ENCODE measurements around the gene PCMT1.

PCMT1 gene

DNA sequence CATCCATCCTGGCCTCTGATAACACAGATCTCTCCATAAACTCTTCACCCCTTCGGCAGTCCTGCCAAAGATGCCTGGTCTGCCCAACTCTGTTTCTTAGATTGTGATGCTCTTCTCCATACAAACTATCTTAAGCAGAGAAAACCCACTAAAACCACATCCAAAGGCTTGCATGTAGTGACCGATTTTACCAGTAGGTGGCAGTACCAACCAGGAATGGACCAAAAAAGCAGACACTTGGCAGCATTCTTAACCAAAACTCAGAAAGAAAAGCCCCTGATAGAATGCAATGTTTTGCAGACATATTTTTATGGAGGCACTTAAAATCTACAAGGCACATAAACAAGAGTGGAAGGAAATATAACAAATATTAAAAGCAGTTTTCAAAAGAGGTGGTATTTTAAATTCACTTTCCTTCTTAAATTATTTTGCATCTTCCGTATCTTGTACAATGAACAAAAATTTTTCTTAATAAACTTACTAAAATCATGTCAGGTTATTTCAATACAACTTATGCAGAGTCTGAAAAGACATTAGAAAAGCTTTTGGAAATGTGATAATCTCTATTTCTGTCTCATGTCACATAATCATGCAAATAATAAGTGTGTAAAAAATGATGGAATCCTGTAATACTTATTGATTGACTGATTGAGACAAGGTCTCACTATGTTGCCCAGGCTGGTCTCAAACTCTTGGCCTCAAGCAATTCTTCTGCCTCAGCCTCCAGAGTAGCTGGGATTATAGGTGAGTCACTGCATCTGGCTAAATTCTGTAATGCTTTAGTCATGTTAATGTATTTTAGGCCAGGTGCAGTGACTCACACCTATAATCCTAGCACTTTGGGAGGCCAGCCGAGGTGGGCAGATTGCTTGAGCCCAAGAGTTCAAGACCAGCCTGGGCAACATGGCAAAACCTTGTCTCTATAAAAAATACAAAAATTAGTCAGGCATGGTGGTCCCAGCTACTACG, 85.3 kb downstream of the PCMT1 start:
- peak; percentile 93 for TF ChIP-seq CTCF (IDR thresholded peaks at IDR 0.05; ENCODE audit: insufficient read depth, low read length)
- TF ChIP-seq GABPA (IDR thresholded peaks at IDR 0.05; ENCODE audit: low read depth) = no peak
- no peak overlapping the region for H3K27ac ChIP-seq (replicated peaks)
- peak in 1 of 2 experiments; percentile 51 for DNase-seq (ENCODE audit: low read depth in 1 of 2, low spot score in 1 of 2)
- H3K4me3 ChIP-seq (replicated peaks; ENCODE audit: insufficient read depth, low read length) = no peak overlapping the region
- no peaks in the 10 kb centered on the region for H3K27me3 ChIP-seq (ENCODE audit: insufficient read depth, poor library complexity, severe bottlenecking)

- TF ChIP-seq CTCF (IDR thresholded peaks at IDR 0.05; ENCODE audit: insufficient read depth, low read length) (peak; percentile 52), POLR2AphosphoS5 (IDR thresholded peaks at IDR 0.05; ENCODE audit: low read depth) (no peak)
- Histone ChIP-seq H3K27ac (replicated peaks) (no peak overlapping the region), H3K4me3 (replicated peaks; ENCODE audit: insufficient read depth, low read length) (no peak overlapping the region), H3K27me3 (ENCODE audit: insufficient read depth, poor library complexity, severe bottlenecking) (no peaks in the 10 kb centered on the region)
- DNase-seq (ENCODE audit: low read depth in 1 of 2, low spot score in 1 of 2) = peak in 1 of 2 experiments; percentile 54
These were observed 91.0 kb downstream of the PCMT1 start for GRCh38 chr6:149840345-149841075.

DNA sequence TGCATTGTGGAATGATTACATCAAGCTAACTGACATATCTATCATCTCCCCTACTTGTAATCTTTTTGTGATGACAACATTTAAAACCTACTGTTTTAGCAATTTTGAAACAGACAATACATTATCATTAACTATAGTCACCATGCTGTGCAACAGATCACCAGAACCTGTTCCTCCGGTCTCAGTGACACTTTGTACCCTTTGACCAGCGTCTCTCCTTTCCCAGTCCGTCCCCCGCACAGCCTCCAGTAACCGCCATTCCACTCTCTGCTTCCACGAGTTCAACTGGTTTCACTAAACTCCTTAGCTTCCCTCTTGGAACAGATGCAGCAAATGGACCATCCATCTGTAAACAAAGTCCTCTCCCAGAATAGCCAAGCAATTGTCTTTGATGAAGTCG, 92.8 kb downstream of the PCMT1 start:
- no peak for TF ChIP-seq POLR2AphosphoS5 (IDR thresholded peaks at IDR 0.05; ENCODE audit: low read depth)
- TF ChIP-seq GABPA (IDR thresholded peaks at IDR 0.05; ENCODE audit: low read depth) = no peak
- no peak for TF ChIP-seq SPI1 (IDR thresholded peaks at IDR 0.05; ENCODE audit: borderline replicate concordance, low read depth)
- no peak for TF ChIP-seq CTCF (IDR thresholded peaks at IDR 0.05; ENCODE audit: insufficient read depth, low read length)
- TF ChIP-seq REST (IDR thresholded peaks at IDR 0.05; ENCODE audit: insufficient replicate concordance, low read depth) = no peak
- Histone ChIP-seq H3K4me3 (replicated peaks; ENCODE audit: insufficient read depth, low read length) (no peak overlapping the region), H3K27ac (replicated peaks) (no peak overlapping the region), H3K27me3 (ENCODE audit: insufficient read depth, poor library complexity, severe bottlenecking) (no peaks in the 10 kb centered on the region)
- DNase-seq (ENCODE audit: low read depth in 1 of 2, low spot score in 1 of 2) = no peak

- Histone ChIP-seq H3K27ac (replicated peaks) (no peak overlapping the region), H3K27me3 (ENCODE audit: insufficient read depth, poor library complexity, severe bottlenecking) (no peaks in the 10 kb centered on the region)
These were observed 93.6 kb downstream of the PCMT1 start for GRCh38 chr6:149843051-149843633.

More at GRCh38 chr6:149843051-149843633, 93.6 kb downstream of the PCMT1 start:
- no peak overlapping the region for H3K4me3 ChIP-seq (replicated peaks; ENCODE audit: insufficient read depth, low read length)
- no peak for TF ChIP-seq GABPA (IDR thresholded peaks at IDR 0.05; ENCODE audit: low read depth)
- no peak for TF ChIP-seq POLR2AphosphoS5 (IDR thresholded peaks at IDR 0.05; ENCODE audit: low read depth)
- no peak for TF ChIP-seq REST (IDR thresholded peaks at IDR 0.05; ENCODE audit: insufficient replicate concordance, low read depth)
- TF ChIP-seq SPI1 (IDR thresholded peaks at IDR 0.05; ENCODE audit: borderline replicate concordance, low read depth) = no peak
- TF ChIP-seq CTCF (IDR thresholded peaks at IDR 0.05; ENCODE audit: insufficient read depth, low read length) = no peak
- no peak for DNase-seq (ENCODE audit: low read depth in 1 of 2, low spot score in 1 of 2)
